GM12801 (cell line): ENCODE measurements around the gene SUSD4.

Experiments used
- TF ChIP-seq, protein P1 (sequence below): IDR thresholded peaks from one replicate; pipeline ENCODE4 v1.5.1; 2011; ENCODE audit warnings: control low read depth; ENCODE audit not compliant: insufficient read length; ENCODE audit errors: extremely low read depth

SUSD4 gene

DNA sequence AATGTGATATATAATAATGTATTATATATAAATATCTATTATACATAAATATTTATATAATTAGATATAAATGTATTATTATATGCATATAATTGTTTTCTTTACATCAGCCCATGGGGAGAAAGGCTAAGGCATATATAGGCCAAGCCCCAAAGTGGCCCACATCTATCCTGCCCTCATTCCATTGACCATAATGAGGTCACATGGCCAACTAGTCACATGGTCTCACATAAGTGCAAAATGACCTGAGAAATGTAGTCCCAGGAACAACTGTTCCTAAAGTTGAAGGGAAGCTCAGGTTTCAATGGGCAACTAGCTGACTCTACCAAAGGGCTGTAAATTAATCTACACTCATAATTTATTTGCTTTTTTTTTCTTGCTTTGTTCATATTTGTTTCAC lies 14.8 kb upstream of the SUSD4 start:
- TF ChIP-seq, protein P1, sequence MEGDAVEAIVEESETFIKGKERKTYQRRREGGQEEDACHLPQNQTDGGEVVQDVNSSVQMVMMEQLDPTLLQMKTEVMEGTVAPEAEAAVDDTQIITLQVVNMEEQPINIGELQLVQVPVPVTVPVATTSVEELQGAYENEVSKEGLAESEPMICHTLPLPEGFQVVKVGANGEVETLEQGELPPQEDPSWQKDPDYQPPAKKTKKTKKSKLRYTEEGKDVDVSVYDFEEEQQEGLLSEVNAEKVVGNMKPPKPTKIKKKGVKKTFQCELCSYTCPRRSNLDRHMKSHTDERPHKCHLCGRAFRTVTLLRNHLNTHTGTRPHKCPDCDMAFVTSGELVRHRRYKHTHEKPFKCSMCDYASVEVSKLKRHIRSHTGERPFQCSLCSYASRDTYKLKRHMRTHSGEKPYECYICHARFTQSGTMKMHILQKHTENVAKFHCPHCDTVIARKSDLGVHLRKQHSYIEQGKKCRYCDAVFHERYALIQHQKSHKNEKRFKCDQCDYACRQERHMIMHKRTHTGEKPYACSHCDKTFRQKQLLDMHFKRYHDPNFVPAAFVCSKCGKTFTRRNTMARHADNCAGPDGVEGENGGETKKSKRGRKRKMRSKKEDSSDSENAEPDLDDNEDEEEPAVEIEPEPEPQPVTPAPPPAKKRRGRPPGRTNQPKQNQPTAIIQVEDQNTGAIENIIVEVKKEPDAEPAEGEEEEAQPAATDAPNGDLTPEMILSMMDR, result no peak

DNA sequence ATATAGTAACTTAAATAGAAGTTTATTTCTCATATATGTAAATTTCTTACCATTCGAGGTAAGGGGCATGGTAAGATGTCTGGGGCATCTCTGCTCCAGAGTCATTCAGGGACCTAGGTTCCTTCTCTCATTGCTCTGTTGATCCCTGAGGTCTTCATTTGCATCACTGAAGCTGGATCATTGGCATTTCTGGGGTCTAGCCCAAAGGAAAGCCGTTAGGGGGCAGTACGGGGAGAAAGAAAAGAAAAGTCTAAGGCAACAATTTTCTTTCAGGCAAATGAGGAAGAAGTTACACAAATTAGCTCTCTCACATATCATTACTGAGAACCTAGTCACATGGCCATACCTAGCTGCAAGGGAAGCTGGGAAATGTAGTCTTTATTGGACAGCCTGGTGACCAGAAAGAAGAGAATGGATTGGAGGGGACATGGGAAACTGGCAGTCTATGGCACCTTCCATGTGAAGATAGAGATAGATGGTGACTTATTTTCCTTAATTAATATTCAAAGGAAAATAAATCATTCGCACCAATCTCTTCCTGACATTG lies 10.2 kb upstream of the SUSD4 start:
- TF ChIP-seq, protein P1, result no peak

- TF ChIP-seq, protein P1, result no peak
Observed at GRCh38 chr1:223364685-223365382, 858 bp upstream of the SUSD4 start.

GRCh38 chr1:223363057-223363855 lies 720 bp downstream of the SUSD4 start:
- TF ChIP-seq, protein P1, result no peak

DNA sequence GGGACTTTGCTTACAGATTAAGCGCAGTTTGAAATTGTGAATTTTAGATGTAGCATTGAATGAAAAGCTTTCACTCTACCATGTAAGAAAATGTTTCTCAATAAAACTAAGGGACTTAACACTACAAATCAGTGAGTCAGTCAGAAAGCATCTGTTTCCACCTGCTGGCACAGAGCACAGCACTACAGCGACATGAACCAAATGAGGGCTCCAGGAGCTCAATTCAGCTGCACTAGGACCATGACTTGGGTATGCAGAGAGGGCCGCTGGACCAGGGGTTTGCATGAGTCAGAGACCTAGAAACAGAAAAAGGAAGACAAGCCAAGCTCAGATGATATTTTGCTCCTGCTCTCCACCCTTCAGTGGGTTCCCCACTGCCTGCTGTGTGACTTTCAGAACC lies 5.2 kb downstream of the SUSD4 start:
- TF ChIP-seq, protein P1, result no peak

GRCh38 chr1:223355699-223356098 lies 8.3 kb downstream of the SUSD4 start:
- TF ChIP-seq, protein P1, result no peak

GRCh38 chr1:223353939-223354338 lies 10.0 kb downstream of the SUSD4 start:
- TF ChIP-seq, protein P1, result no peak
